OCI-LY3 (cell line): ENCODE data around the gene SUCNR1.

Experiments used
- EZH2phosphoT487 ChIP-seq: fragments of 200-600 bp; shearing (Covaris generic); IDR thresholded peaks from 2 replicates; pipeline ENCODE4 v1.6.1; 2018; ENCODE audit warnings: antibody characterized with exemption, mixed run types, low read depth
- TF ChIP-seq, protein P1 (sequence below): fragments of 200-600, 300-600 bp; sonication (generic); IDR thresholded peaks from 2 replicates; pipeline ENCODE4 v1.5.1; 2014; ENCODE audit warnings: antibody characterized with exemption, low read length, low read depth

GRCh38 chr3:151856641-151857040 lies 16.8 kb upstream of the SUCNR1 start:
- TF ChIP-seq, protein P1, sequence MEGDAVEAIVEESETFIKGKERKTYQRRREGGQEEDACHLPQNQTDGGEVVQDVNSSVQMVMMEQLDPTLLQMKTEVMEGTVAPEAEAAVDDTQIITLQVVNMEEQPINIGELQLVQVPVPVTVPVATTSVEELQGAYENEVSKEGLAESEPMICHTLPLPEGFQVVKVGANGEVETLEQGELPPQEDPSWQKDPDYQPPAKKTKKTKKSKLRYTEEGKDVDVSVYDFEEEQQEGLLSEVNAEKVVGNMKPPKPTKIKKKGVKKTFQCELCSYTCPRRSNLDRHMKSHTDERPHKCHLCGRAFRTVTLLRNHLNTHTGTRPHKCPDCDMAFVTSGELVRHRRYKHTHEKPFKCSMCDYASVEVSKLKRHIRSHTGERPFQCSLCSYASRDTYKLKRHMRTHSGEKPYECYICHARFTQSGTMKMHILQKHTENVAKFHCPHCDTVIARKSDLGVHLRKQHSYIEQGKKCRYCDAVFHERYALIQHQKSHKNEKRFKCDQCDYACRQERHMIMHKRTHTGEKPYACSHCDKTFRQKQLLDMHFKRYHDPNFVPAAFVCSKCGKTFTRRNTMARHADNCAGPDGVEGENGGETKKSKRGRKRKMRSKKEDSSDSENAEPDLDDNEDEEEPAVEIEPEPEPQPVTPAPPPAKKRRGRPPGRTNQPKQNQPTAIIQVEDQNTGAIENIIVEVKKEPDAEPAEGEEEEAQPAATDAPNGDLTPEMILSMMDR: no peak
- no peak for TF ChIP-seq EZH2phosphoT487
